Adrenal gland (tissue), 12 donors: Measurements from ENCODE around the gene CKMT1B. TPM values are rescaled to one million over a fixed set of nuclear protein-coding genes. Genes with fewer than 3 reads are reported as not detected.
"Not testable (repeated sequence)": the region's sequence is repeated elsewhere in the genome, so short reads cannot be mapped to it uniquely, and the experiment has no call there.

Source experiments
- DNase-seq, 7 donors: peaks; one replicate each; pipeline ENCODE4 v3.0.0-alpha.2; 2019 to 2020
- H3K27ac ChIP-seq, 5 donors: fragments of 200-600 bp; sonication (generic) in 4 of 5; 1 replicate in 3 of 5; 2 replicates in 2 of 5; pipeline versions ENCODE4 v1.5.1 to v1.8.0; 2016 to 2020; ENCODE audit warnings: mild to moderate bottlenecking in 1 of 5
- H3K27me3 ChIP-seq: fragments of 200-600 bp; 2 replicates; pipeline ENCODE4 v1.8.0; 2021
- H3K36me3 ChIP-seq, 2 donors: fragments of 200-600 bp; replicated peaks in 1 of 2; 1 replicate in 1 of 2; 2 replicates in 1 of 2; pipeline versions ENCODE4 v1.5.1 to v1.8.0; 2018 to 2022
- H3K4me1 ChIP-seq, 2 donors: fragments of 200-600 bp; replicated peaks in 1 of 2; 1 replicate in 1 of 2; 2 replicates in 1 of 2; pipeline versions ENCODE4 v1.5.1 to v1.8.0; 2018 to 2021
- H3K4me3 ChIP-seq, 4 donors: fragments of 200-600 bp; sonication (generic) in 3 of 4; one replicate each; pipeline ENCODE4 v1.5.1; 2016 to 2018
- H3K9me3 ChIP-seq, 3 donors: fragments of 200-600 bp; sonication (generic) in 1 of 3; replicated peaks in 1 of 3; 1 replicate in 2 of 3; 2 replicates in 1 of 3; pipeline versions ENCODE4 v1.5.1 to v1.8.0; 2016 to 2021
- POLR2A ChIP-seq, 2 donors: fragments of 450-650 bp; IDR thresholded peaks; one replicate each; pipeline ENCODE4 v1.6.1; 2017; ENCODE audit warnings: antibody characterized with exemption in 2 of 2, mild to moderate bottlenecking in 2 of 2, moderate library complexity in 1 of 2
- WGBS, 4 donors: extraction: QIAGEN DNeasy Blood & Tissue Kit in 2 of 4; methylation state at CpG; one replicate each; pipeline versions ENCODE4 v1.1.5 to v1.1.7; 2013 to 2017; 5-methylcytosine and 5-hydroxymethylcytosine counted together
- intact Hi-C, 2 donors: fragments of 100-400 bp; cut with DNase I; formaldehyde crosslinking; loops; one replicate each; pipeline versions ENCODE4 v1.14.1 to v1.15.0; 2022 to 2023
- polyA plus RNA-seq, 3 donors: library from polyadenylated mRNA; stranded (reverse); fragments of 200-250 nt in 2 of 3; fragments of 350-450 nt in 1 of 3; fragmentation: Illumina TruSeq in 1 of 3; extraction: RNeasy Lipid Tissue Mini Kit (QIAGEN cat#74804) in 1 of 3; gene quantifications; one replicate each; pipeline ENCODE4 v1.2.3, GENCODE V29; 2013 to 2014
- total RNA-seq, 9 donors: library from RNA; depleted of rRNA in 4 of 9; stranded (reverse); fragments of >200 nt in 4 of 9; fragments of 120-200 nt in 1 of 9; fragmentation: NEBNext Ultra II Directional in 1 of 9; extraction: Animal tissue kit (Norgen Biotek cat#: 25700) in 1 of 9; gene quantifications; one replicate each; pipeline versions ENCODE4 v1.1.0 to v1.2.4, GENCODE V29; 2013 to 2023
- TF ChIP-seq, protein P1 (sequence below), 6 experiments: fragments of 450-650 bp in 4 of 6; fragments of 200-600 bp in 2 of 6; sonication (generic) in 1 of 6; IDR thresholded peaks; 1 replicate in 5 of 6; 2 replicates in 1 of 6; pipeline versions ENCODE4 v1.5.1 to v1.8.0; 2016 to 2021; ENCODE audit warnings: antibody characterized with exemption in 6 of 6, mild to moderate bottlenecking in 2 of 6, moderate library complexity in 1 of 6
- donor health status: healthy with polysubstance abuse.
- donor health status: Bipolar disorder and iron deficiency.
- donor health status: DM: yes; HTN: yes; CAD: no.
- donor health status: DM: no; HTN: no; CAD: no.
- donor health status: DM: no; HTN: no; CAD: no.
- donor health status: DM: yes; HTN: yes; CAD: no.

Gene CKMT1B
- total and polyA plus RNA-seq, 12 donors, result 0.31 to 6.1 (median 1.7) TPM; not detected in 1

DNA sequence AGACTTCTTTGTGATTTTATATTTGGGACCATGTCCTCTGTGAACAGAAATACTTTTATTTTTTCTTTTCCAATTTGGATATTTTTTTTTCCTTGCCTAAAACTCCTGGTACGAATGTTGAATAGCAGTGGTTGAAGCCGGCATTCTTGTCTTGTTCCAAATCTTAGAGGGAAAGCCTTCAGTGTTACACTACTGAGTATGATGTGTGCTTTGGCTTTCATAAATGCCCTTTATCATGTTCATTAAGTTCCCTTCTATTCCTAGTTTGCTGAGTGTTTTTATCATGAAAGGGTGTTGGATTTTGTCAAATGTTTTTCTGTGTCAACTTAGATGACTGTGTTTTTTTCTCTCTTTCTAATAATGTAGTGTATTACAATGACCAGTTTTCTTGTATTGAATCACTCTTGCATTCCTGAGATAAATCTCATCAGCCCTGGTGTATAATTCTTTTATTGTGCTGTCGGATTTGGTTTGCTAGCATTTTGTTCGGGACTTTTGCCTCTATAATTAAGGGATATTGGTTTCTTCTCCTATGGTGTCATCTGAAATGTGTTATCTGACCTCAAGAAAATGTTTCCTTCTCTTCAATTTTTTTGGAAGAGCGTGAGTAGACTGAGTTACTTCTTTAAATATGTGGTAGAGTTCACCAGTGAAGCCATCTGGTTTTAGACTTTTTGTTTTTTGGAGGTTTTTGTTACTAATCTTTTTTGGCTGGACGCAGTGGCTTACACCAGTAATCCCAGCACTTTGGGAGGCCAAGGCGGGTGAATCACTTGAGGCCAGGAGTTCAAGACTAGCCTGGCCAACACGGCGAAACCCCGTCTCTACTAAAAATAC lies 43.1 kb upstream of the CKMT1B start:
- intact Hi-C loops, result no loop called here
- Histone ChIP-seq H3K9me3 (no peaks in the 10 kb centered on the region), H3K4me1 (no peaks in the 10 kb centered on the region), H3K27ac (no peak overlapping the region), H3K36me3 (peaks cover 0 to 4% of the 10 kb centered on the region in 2 donors), H3K4me3 (no peak overlapping the region), H3K27me3 (no peaks in the 10 kb centered on the region)
- 78 to 86% (median 83%) methylated on average over 10 of the region's 10 CpGs for WGBS, 4 donors
- TF ChIP-seq, protein P1, sequence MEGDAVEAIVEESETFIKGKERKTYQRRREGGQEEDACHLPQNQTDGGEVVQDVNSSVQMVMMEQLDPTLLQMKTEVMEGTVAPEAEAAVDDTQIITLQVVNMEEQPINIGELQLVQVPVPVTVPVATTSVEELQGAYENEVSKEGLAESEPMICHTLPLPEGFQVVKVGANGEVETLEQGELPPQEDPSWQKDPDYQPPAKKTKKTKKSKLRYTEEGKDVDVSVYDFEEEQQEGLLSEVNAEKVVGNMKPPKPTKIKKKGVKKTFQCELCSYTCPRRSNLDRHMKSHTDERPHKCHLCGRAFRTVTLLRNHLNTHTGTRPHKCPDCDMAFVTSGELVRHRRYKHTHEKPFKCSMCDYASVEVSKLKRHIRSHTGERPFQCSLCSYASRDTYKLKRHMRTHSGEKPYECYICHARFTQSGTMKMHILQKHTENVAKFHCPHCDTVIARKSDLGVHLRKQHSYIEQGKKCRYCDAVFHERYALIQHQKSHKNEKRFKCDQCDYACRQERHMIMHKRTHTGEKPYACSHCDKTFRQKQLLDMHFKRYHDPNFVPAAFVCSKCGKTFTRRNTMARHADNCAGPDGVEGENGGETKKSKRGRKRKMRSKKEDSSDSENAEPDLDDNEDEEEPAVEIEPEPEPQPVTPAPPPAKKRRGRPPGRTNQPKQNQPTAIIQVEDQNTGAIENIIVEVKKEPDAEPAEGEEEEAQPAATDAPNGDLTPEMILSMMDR (IDR thresholded peaks at IDR 0.05), result no peak
- no peak for TF ChIP-seq POLR2A (IDR thresholded peaks at IDR 0.05)
- no peak for DNase-seq

DNA sequence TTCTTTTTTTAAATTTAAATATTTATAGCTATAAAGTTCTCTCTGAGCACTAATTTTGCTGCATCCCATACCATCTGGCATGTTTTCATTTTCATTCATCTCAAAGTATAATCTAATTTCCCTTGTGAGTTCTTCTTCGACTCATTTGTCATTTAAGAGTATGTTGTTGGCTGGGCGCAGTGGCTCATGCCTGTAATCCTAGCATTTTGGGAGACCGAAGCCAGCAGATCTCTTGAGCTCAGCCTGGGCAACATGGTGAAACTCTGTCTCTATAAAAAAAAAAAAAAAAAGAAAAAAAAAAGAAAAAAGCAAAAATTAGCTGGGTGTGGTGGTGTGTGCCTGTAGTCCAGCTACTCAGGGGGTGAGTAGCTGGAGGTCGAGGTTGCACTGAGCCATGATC lies 41.6 kb upstream of the CKMT1B start:
- Histone ChIP-seq H3K27ac (no peak overlapping the region), H3K27me3 (no peaks in the 10 kb centered on the region), H3K9me3 (no peaks in the 10 kb centered on the region), H3K4me1 (no peaks in the 10 kb centered on the region), H3K36me3 (peaks cover 0 to 4% of the 10 kb centered on the region in 2 donors), H3K4me3 (no peak overlapping the region)
- DNase-seq, result no peak
- intact Hi-C loops, result no loop called here
- 95 to 99% (median 98%) methylated on average over 4 of the region's 4 CpGs for WGBS, 4 donors
- TF ChIP-seq, protein P1 (IDR thresholded peaks at IDR 0.05), result no peak
- no peak for TF ChIP-seq POLR2A (IDR thresholded peaks at IDR 0.05)

DNA sequence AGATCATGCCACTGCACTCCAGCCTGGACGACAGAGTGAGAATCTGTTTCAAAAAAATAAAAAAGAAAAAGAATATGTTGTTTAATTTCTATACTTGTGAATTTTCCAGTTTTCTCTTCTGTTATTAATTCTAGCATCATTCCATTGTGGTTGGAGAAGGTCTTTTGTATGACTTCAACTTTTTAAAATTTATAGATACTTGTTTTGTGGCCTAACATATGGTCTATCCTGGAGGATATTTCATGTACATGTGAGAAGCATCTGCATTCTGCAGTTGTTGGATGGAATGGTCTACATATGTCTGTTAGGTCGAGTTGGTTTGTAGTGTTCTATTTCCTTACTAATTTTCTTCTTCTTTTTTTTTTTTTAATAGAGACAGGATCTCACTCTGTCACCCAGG lies 40.8 kb upstream of the CKMT1B start:
- Histone ChIP-seq H3K27ac (no peak overlapping the region), H3K4me1 (no peaks in the 10 kb centered on the region), H3K27me3 (no peaks in the 10 kb centered on the region), H3K36me3 (peaks cover 0 to 4% of the 10 kb centered on the region in 2 donors), H3K4me3 (no peak overlapping the region), H3K9me3 (no peaks in the 10 kb centered on the region)
- WGBS, 4 donors, result 74 to 90% (median 84%) methylated on average over 2 of the region's 2 CpGs
- intact Hi-C loops, result no loop called here
- no peak for DNase-seq
- TF ChIP-seq POLR2A (IDR thresholded peaks at IDR 0.05), result no peak
- TF ChIP-seq, protein P1 (IDR thresholded peaks at IDR 0.05), result no peak

DNA sequence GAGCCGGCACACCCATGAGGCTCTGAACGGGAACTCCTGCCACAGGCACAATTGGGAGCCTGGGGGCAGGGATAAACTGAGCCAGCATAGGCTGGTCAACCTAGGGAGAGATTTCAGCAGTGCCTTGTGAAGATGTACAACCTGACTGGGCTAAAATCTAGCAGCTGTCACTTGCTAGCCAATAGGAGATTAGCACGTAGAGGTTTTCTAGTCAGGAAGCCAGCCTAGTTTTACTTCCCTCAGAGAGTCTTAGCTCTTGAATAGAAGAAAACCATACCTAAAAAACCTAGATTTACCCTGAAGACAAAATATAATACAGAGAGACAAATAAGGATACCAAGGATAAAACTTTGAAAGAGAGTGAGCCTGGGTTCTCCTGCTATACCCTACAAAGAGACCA lies 31.1 kb upstream of the CKMT1B start:
- not testable (repeated sequence) for H3K27me3 ChIP-seq
- 96 to 100% methylated on average over 2 of the region's 3 CpGs; no CpG with 5 or more reads in 2 of the 4 donors for WGBS, 4 donors

DNA sequence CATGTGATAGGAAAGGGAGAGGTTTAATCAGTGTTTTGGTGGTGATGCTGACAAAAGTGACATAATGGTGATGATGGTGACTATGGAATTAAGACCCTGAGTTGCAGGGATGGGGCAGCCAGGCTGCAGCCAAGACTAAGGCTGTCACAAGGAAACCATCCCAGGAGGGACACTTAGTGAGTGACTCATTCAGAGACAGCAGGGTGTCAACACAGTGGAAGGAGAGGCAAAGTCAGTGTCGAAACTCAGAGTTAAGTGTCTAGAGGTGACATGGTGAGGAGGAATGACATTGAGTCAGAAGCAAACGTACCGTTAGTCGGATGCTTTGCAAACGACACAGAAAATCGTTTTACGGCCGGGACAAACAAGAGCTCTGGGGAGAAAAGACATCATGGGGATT lies 30.0 kb upstream of the CKMT1B start:
- H3K36me3 ChIP-seq, H3K9me3 ChIP-seq, intact Hi-C loops, H3K4me3 ChIP-seq, H3K27me3 ChIP-seq, H3K27ac ChIP-seq, DNase-seq, H3K4me1 ChIP-seq: not testable (repeated sequence)
- whole genome bisulfite sequencing, 4 donors, result no CpG with 5 or more reads among the region's 8 CpGs

More for the DNA sequence above, 31.1 kb upstream of the CKMT1B start:
- H3K36me3 ChIP-seq, H3K27ac ChIP-seq, H3K4me3 ChIP-seq, intact Hi-C loops, DNase-seq, H3K4me1 ChIP-seq, H3K9me3 ChIP-seq: not testable (repeated sequence)

DNA sequence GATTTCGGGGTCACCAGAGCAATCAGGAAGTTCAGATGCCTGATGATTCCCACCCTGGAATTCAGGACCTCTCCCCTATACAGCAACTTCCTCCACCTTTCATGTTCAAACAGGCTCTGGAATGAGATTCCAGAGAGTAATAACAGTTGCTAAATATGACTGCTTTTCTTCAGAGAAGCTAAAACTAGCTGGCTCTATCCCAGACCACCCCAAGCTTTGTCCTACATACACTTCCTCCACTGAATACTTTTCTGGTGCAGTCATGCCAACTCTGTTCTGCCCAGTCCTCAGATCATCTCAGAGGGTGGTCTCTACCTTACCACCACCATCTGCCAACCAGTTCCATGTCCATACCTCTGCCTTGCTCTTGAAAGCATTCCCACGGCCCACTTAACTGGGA lies 27.2 kb upstream of the CKMT1B start:
- H3K36me3 ChIP-seq, H3K4me1 ChIP-seq, H3K4me3 ChIP-seq, H3K9me3 ChIP-seq, H3K27me3 ChIP-seq, H3K27ac ChIP-seq, intact Hi-C loops, DNase-seq: not testable (repeated sequence)
- no CpG with 5 or more reads among the region's 2 CpGs for whole genome bisulfite sequencing, 4 donors

DNA sequence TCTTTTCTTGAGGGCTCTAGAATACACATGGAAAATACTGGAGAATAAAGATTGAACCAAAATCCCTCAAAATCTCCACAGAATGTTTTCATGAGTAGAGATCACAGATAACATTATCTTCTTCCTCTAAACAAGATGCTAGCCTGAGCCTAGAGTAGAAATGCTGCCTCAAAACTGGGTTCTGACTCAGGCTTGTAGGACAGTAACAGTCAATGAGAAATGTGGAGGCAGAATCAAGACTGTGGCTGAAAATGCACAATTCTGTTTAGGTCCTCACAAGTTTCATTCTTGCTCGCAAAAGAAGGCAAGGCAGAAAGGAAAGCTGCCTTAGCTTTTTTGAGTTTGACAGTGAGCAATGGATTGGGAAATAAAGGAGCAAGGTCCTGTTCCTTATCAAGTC lies 19.2 kb upstream of the CKMT1B start:
- H3K4me3 ChIP-seq, H3K9me3 ChIP-seq, DNase-seq, intact Hi-C loops, H3K27me3 ChIP-seq, H3K36me3 ChIP-seq, H3K4me1 ChIP-seq, H3K27ac ChIP-seq: not testable (repeated sequence)
- WGBS, 4 donors, result no CpG with 5 or more reads among the region's 1 CpG

DNA sequence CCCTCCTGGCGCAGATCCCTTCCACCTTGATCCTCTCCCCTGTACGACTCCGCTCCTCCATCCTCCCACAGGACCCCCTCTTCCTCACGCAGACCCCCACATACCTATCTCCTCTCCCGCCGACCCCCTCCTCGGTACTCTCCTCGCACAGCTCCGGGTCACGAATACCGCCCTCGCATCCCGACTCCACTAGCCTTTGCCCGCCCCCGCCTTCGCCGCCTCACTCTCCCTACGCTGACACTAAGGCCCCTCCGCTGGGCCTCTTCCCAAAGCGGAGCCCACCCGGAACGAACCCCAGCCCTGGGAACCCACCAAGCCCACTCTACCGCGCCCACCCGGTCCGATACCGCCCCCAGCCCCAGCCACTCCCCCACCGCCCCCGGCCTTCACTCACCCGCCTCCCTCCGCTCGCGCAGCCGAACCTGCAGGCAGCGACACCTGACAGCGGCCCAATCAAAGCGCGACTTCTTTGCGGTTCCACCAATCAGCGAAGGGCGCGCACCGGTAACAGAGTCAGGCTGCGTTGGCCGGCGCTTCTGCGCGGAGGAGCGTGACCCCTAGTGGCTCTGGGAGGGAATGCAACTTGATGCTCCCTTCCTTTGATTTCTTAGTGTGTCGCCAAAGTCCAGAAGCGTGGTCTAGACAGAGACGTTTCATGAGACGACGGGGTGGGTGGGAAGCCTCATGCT lies 3.9 kb upstream of the CKMT1B start, which contains the start of gene PPIP5K1:
Gene PPIP5K1, minus strand, starts transcription at position 431 of the 689 bp plus-strand sequence. CDS start 5,704 bp downstream, outside the sequence.
- H3K4me1 ChIP-seq, H3K4me3 ChIP-seq, H3K27ac ChIP-seq, H3K27me3 ChIP-seq, DNase-seq, H3K9me3 ChIP-seq, H3K36me3 ChIP-seq, intact Hi-C loops: not testable (repeated sequence)
- no CpG with 5 or more reads among the region's 54 CpGs for WGBS, 4 donors
